K562 (cell line): ENCODE measurements around the gene NENF. TPM values are rescaled to one million over a fixed set of nuclear protein-coding genes. Genes with fewer than 3 reads are reported as not detected.
A peak's percentile ranks its signal among the peaks of the same experiment; 100 is the strongest.

ENCODE experiments used
- AFF4 ChIP-seq: sonication (generic); formaldehyde crosslinking; IDR thresholded peaks from 2 replicates; pipeline ENCODE4 v1.8.0; 2023; ENCODE audit warnings: mild to moderate bottlenecking, missing genetic modification reagents
- ARNT ChIP-seq, 2 experiments: fragments of 450-650 bp; IDR thresholded peaks; 2 replicates each; pipeline ENCODE4 v1.6.1; 2016; ENCODE audit warnings: mild to moderate bottlenecking in 1 of 2
- BRD4 ChIP-seq: fragments of 200-600 bp; sonication (generic); IDR thresholded peaks from 2 replicates; pipeline ENCODE4 v1.6.1; 2017; ENCODE audit warnings: inconsistent platforms
- CREB5 ChIP-seq: fragments of 250-450 bp; sonication (Bioruptor Pico); IDR thresholded peaks from 2 replicates; pipeline ENCODE4 v1.5.0; 2020; ENCODE audit warnings: mild to moderate bottlenecking
- FOXK2 ChIP-seq, 2 experiments: fragments of 450-650 bp; IDR thresholded peaks in 1 of 2; conservative IDR thresholded peaks in 1 of 2; 2 replicates each; pipeline ENCODE4 v1.6.1; 2016; ENCODE audit warnings: low read depth in 2 of 2, mild to moderate bottlenecking in 1 of 2
- KLF13 ChIP-seq: fragments of 450-650 bp; IDR thresholded peaks from 2 replicates; pipeline ENCODE4 v1.6.1; 2016; ENCODE audit warnings: missing genetic modification characterization, low read depth, mild to moderate bottlenecking, missing compliant biosample characterization, moderate library complexity, borderline replicate concordance
- LCOR ChIP-seq: sonication (generic); formaldehyde crosslinking; IDR thresholded peaks from 2 replicates; pipeline ENCODE4 v1.8.0; 2022; ENCODE audit warnings: mild to moderate bottlenecking, missing genetic modification reagents
- MEIS2 ChIP-seq: fragments of 450-650 bp; IDR thresholded peaks from 2 replicates; pipeline ENCODE4 v1.6.1; 2014; ENCODE audit warnings: mild to moderate bottlenecking; ENCODE audit not compliant: partially characterized antibody
- MTA3 ChIP-seq: fragments of 450-650 bp; formaldehyde crosslinking; IDR thresholded peaks from 2 replicates; pipeline ENCODE4 v1.6.1; 2017; ENCODE audit warnings: mild to moderate bottlenecking, borderline replicate concordance
- NFRKB ChIP-seq: fragments of 450-650 bp; IDR thresholded peaks from 2 replicates; pipeline ENCODE4 v1.6.1; 2016; ENCODE audit warnings: low read depth
- NR2F6 ChIP-seq: fragments of 450-650 bp; formaldehyde crosslinking; IDR thresholded peaks from 2 replicates; pipeline ENCODE4 v1.4.0; 2020; ENCODE audit warnings: mild to moderate bottlenecking
- YY1 ChIP-seq, 3 experiments: IDR thresholded peaks; 2 replicates each; pipeline ENCODE4 v1.6.1; 2011; ENCODE audit warnings: low read length in 2 of 3, mild to moderate bottlenecking in 2 of 3, moderate library complexity in 2 of 3, borderline replicate concordance in 1 of 3, control low read depth in 1 of 3, low read depth in 1 of 3; ENCODE audit not compliant: insufficient read depth in 3 of 3, insufficient replicate concordance in 2 of 3, control insufficient read depth in 1 of 3, insufficient read length in 1 of 3; ENCODE audit errors: extremely low read depth in 1 of 3
- ZNF561 ChIP-seq: fragments of 450-650 bp; formaldehyde crosslinking; conservative IDR thresholded peaks from 2 replicates; pipeline ENCODE4 v1.4.0; 2020; ENCODE audit warnings: mild to moderate bottlenecking, moderate library complexity
- ZNF740 ChIP-seq, 3 experiments: fragments of 200-800 bp in 1 of 3; sonication (Bioruptor generic) in 1 of 3; sonication (generic) in 1 of 3; formaldehyde crosslinking in 1 of 3; IDR thresholded peaks; 2 replicates each; pipeline versions ENCODE4 v1.6.1 to v1.8.0; 2016 to 2022; ENCODE audit warnings: mild to moderate bottlenecking in 2 of 3, missing compliant biosample characterization in 2 of 3, missing genetic modification characterization in 2 of 3, missing genetic modification reagents in 1 of 3
- polyA plus RNA-seq, 8 experiments: library from polyadenylated mRNA; depleted of rRNA in 4 of 8; stranded (reverse) in 5 of 8; unstranded in 3 of 8; fragments of >200 nt; fragmentation: Nextera tagmentation in 2 of 8; fragmentation: Illumina TruSeq in 1 of 8; extraction: Ambion mirVana in 2 of 8; extraction: Trizol in 1 of 8; gene quantifications; 2 replicates each; pipeline versions ENCODE4 v1.2.1 to v1.2.3, GENCODE V29; 2011 to 2014; ENCODE audit warnings: inconsistent platforms in 1 of 8, missing spikeins in 1 of 8
- total RNA-seq, 7 experiments: library from RNA; depleted of rRNA in 6 of 7; stranded (reverse); fragments of >200 nt in 6 of 7; fragmentation: Illumina TruSeq in 2 of 7; extraction: Trizol in 2 of 7; gene quantifications; 2 replicates each; pipeline versions ENCODE4 v1.2.1 to v1.2.3, GENCODE V29; 2011 to 2021; ENCODE audit warnings: low replicate concordance in 1 of 7
- TF ChIP-seq, protein P1 (sequence below): sonication (generic); formaldehyde crosslinking; IDR thresholded peaks from 2 replicates; pipeline ENCODE4 v1.9.0; 2022; ENCODE audit warnings: mild to moderate bottlenecking, missing genetic modification reagents
- TF ChIP-seq, protein P2 (sequence below): fragments of 250-450 bp; sonication (Bioruptor Pico); IDR thresholded peaks from 2 replicates; pipeline ENCODE4 v1.5.0; 2022; ENCODE audit warnings: mild to moderate bottlenecking

NENF gene
- total and polyA plus RNA-seq, 9 of the 15 experiments (the other 6 are each of a cell fraction or from before 2014, with no cell fraction given): 6.1 to 100 (median 72.8) TPM

DNA sequence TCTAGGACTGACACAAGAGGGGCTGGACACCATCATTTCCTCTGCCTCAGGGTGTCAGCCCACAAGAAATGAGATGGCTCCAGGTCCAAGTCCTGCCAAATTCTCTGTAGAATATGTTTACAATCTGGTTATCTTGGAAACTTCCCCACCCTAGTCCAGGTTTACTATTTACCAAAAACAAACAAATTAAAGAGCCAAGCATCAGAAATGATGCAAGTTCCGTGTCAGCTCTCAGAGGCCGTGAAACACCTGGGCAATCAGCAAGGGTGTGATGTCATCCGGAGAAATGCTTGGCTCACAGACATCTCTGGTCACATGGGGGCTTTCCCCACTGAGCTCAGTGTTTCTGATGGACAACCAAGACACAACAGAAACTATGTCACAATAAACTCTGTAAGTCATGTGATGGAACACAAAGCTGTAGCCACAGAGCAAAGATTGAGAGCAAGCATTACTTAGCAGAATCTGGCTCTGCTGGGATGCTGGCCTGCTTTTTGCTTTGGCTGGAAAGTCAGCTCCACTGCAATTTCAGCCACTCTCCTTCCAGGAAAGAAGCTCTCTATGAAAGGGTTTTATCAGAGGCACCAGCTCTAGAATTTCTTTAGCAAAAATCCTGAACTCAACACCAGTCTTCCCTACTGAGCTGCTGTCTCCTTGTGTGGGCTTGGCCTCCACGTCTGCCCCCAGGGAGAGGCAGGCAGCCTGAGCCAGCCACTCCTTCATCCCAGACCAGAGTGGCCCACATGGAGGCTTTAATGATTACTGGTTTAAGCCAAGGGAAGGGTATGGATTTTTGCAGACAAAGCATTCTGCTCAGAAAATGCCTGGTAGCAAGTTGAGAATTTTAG lies 55.9 kb downstream of the NENF start (continued):
- TF ChIP-seq KLF13 (tag) (no peak), NR2F6 (CRISPR knock-in tag) (no peak), ZNF561 (CRISPR knock-in tag) (no peak), ARNT (IDR thresholded peaks at IDR 0.05) (peak in 1 of 2 experiments; percentile 65; a peak in 1 of 4 replicates), MTA3 (peak; percentile 56; the same call in 1 of the 2 replicates), NFRKB (no peak; the same call in 1 of the 2 replicates), ZNF740 (CRISPR knock-in tag; IDR thresholded peaks at IDR 0.05) (no peak), ZNF740 (tag; IDR thresholded peaks at IDR 0.05) (peak in 1 of 2 experiments; percentile 37; a peak in 1 of 4 replicates), YY1 (IDR thresholded peaks at IDR 0.05; ENCODE audit: borderline replicate concordance in 1 of 3, control insufficient read depth in 1 of 3, extremely low read depth in 1 of 3, insufficient read depth in 3 of 3, insufficient read length in 1 of 3, insufficient replicate concordance in 2 of 3, low read depth in 1 of 3, low read length in 2 of 3) (no peak), MEIS2 (peak; percentile 88), BRD4 (no peak), AFF4 (CRISPR knock-in tag) (no peak), FOXK2 (conservative IDR thresholded peaks at IDR 0.05 in 1 of 2, IDR thresholded peaks at IDR 0.05 in 1 of 2; ENCODE audit: low read depth in 2 of 2) (peak; percentile 55 to 79; a peak in 3 of 4 replicates), CREB5 (CRISPR knock-in tag) (no peak), LCOR (no peak)
- TF ChIP-seq, protein P1, sequence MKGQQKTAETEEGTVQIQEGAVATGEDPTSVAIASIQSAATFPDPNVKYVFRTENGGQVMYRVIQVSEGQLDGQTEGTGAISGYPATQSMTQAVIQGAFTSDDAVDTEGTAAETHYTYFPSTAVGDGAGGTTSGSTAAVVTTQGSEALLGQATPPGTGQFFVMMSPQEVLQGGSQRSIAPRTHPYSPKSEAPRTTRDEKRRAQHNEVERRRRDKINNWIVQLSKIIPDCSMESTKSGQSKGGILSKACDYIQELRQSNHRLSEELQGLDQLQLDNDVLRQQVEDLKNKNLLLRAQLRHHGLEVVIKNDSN (CRISPR knock-in tag): peak; percentile 94
- TF ChIP-seq, protein P2, sequence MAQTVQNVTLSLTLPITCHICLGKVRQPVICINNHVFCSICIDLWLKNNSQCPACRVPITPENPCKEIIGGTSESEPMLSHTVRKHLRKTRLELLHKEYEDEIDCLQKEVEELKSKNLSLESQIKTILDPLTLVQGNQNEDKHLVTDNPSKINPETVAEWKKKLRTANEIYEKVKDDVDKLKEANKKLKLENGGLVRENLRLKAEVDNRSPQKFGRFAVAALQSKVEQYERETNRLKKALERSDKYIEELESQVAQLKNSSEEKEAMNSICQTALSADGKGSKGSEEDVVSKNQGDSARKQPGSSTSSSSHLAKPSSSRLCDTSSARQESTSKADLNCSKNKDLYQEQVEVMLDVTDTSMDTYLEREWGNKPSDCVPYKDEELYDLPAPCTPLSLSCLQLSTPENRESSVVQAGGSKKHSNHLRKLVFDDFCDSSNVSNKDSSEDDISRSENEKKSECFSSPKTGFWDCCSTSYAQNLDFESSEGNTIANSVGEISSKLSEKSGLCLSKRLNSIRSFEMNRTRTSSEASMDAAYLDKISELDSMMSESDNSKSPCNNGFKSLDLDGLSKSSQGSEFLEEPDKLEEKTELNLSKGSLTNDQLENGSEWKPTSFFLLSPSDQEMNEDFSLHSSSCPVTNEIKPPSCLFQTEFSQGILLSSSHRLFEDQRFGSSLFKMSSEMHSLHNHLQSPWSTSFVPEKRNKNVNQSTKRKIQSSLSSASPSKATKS (CRISPR knock-in tag): no peak
